ENCODE data around the gene PHYHD1. TPM values are rescaled to one million over a fixed set of nuclear protein-coding genes. Genes with fewer than 3 reads are reported as not detected.

Gene PHYHD1
- total and polyA plus RNA-seq, 10 of the 15 experiments (the other 5 are each of a cell fraction or from before 2014, with no cell fraction given) = 0.09 to 0.17 TPM; not detected in 8

- 93% methylated on average over 7 of the region's 7 CpGs for WGBS (ENCODE audit: insufficient coverage, insufficient replicate concordance, low lambda C conversion rate, missing lambda C conversion rate)
- Histone ChIP-seq H3K27me3 (replicated peaks in 1 of 2; ENCODE audit: control insufficient read depth in 2 of 2, insufficient read depth in 2 of 2, low read length in 1 of 2) (no peaks in the 10 kb centered on the region), H4K20me1 (ENCODE audit: control insufficient read depth, insufficient read depth) (no peaks in the 10 kb centered on the region), H3K4me1 (ENCODE audit: control insufficient read depth, insufficient read depth, low read length) (peaks cover 31% of the 10 kb centered on the region), H3K4me2 (ENCODE audit: control insufficient read depth, insufficient read depth) (no peak overlapping the region), H3K27ac (ENCODE audit: control insufficient read depth, insufficient read depth) (peak overlapping the region; percentile 71), H3K4me3 (no peak overlapping the region), H3K36me3 (ENCODE audit: control insufficient read depth in 2 of 2, insufficient read depth in 2 of 2, low read length in 1 of 2) (peaks cover 0 to 6% of the 10 kb centered on the region in 2 experiments; a peak in 3 of 4 replicates), H3K79me2 (ENCODE audit: control insufficient read depth, insufficient read depth, low read length) (no peaks in the 10 kb centered on the region), H3K9me3 (replicated peaks; ENCODE audit: control insufficient read depth, insufficient read depth, low read length) (no peaks in the 10 kb centered on the region), H2AFZ (ENCODE audit: control insufficient read depth, low read depth, low read length) (no peak overlapping the region), H3K9ac (ENCODE audit: control insufficient read depth, insufficient read depth, low read length) (no peak overlapping the region)
- POLR2A ChIA-PET = no interaction called here
- DNase-seq (ENCODE audit: low read depth, low spot score) = no peak
- in situ Hi-C loops (cut with MboI) = no loop called here
- ATAC-seq = no peak
- no TSS peak for BruUV-seq (replicated peaks)
- SMC1A ChIA-PET (ENCODE audit: uncharacterized antibody, unreplicated experiment) = interaction anchor here (1.3 kb wide), 1 partner anchor 30 kb away, joined by 3 read pairs; no protein-coding TSS in a partner anchor
- CTCF ChIA-PET = interaction anchor here (1.1 to 1.2 kb wide), 3 partner anchors 19 to 29 kb away, joined by 3 to 4 read pairs (median 3); partner anchors contain the start of gene KYAT1
- FAIRE-seq = no peak
- RAD21 ChIA-PET (ENCODE audit: unreplicated experiment) = no interaction called here
- intact Hi-C loops (cut with micrococcal nuclease; ENCODE audit: unreplicated experiment) = no loop called here
- TF ChIP-seq SMC3 (IDR thresholded peaks at IDR 0.05; ENCODE audit: borderline replicate concordance, low read length) (no peak), ZZZ3 (IDR thresholded peaks at IDR 0.05; ENCODE audit: control insufficient read depth, insufficient read length, low read depth) (no peak), PBX3 (IDR thresholded peaks at IDR 0.05; ENCODE audit: insufficient replicate concordance, low read depth, low read length) (no peak), TARDBP (IDR thresholded peaks at IDR 0.05; ENCODE audit: borderline replicate concordance) (no peak), ZNF384 (IDR thresholded peaks at IDR 0.05; ENCODE audit: borderline replicate concordance, low read depth, low read length) (no peak), PAX5 (IDR thresholded peaks at IDR 0.05; ENCODE audit: borderline replicate concordance, low read depth, low read length) (no peak), SREBF1 (IDR thresholded peaks at IDR 0.05; ENCODE audit: low read length) (no peak), WRNIP1 (IDR thresholded peaks at IDR 0.05; ENCODE audit: borderline replicate concordance, low read depth, low read length) (no peak), NRF1 (conservative IDR thresholded peaks at IDR 0.05; ENCODE audit: low read depth, low read length) (no peak), ESRRA (IDR thresholded peaks at IDR 0.05; ENCODE audit: low read length) (no peak), RB1 (IDR thresholded peaks at IDR 0.05; ENCODE audit: borderline replicate concordance) (no peak), BRCA1 (IDR thresholded peaks at IDR 0.05; ENCODE audit: low read depth, low read length) (no peak)
These were observed 19.4 kb upstream of the PHYHD1 start for GRCh38 chr9:128901379-128901778.
